NCI-H187 treated with DMSO at 0.1 percent for 48 hours (cell line): Measurements from ENCODE around the gene SNIP1.
"Not testable (repeated sequence)": the region's sequence is repeated elsewhere in the genome, so short reads cannot be mapped to it uniquely, and the experiment has no call there.

Experiments
- DNase-seq: peaks from one replicate; lab custom pipeline; 2025; lab: John Stamatoyannopoulos, UW

Gene SNIP1, protein sequence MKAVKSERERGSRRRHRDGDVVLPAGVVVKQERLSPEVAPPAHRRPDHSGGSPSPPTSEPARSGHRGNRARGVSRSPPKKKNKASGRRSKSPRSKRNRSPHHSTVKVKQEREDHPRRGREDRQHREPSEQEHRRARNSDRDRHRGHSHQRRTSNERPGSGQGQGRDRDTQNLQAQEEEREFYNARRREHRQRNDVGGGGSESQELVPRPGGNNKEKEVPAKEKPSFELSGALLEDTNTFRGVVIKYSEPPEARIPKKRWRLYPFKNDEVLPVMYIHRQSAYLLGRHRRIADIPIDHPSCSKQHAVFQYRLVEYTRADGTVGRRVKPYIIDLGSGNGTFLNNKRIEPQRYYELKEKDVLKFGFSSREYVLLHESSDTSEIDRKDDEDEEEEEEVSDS

GRCh38 chr1:37553927-37554808, at the start of gene SNIP1:
Gene SNIP1 (minus strand): TSS chr1:37554293. CDS start chr1:37554229, 64 bp downstream.
- peak; percentile 66 for DNase-seq

- peak; percentile 11 for DNase-seq
Measured at GRCh38 chr1:37602750-37603694, 48.9 kb upstream of the SNIP1 start.

GRCh38 chr1:37601441-37601840, 47.3 kb upstream of the SNIP1 start:
- no peak for DNase-seq

DNA sequence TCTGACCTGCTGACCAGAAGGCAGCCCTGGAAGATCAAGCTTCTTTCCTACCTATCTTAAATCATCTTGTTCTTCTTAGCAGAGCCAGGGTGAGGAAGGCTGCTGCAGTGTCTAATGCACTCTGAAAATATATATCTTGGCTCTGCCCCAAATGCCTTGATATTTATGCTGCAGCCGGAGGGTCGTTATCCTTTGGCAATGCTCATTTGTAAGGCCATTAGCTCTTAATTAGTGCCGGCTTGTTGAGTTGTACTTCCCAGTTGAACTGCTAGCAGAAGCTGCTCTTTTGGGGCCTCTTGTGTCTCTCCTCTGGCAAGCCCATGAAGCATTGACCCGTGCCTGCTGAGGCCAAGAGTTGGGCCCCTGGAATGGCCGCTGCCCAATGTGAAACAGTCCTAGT, 45.8 kb upstream of the SNIP1 start:
- DNase-seq: no peak

DNA sequence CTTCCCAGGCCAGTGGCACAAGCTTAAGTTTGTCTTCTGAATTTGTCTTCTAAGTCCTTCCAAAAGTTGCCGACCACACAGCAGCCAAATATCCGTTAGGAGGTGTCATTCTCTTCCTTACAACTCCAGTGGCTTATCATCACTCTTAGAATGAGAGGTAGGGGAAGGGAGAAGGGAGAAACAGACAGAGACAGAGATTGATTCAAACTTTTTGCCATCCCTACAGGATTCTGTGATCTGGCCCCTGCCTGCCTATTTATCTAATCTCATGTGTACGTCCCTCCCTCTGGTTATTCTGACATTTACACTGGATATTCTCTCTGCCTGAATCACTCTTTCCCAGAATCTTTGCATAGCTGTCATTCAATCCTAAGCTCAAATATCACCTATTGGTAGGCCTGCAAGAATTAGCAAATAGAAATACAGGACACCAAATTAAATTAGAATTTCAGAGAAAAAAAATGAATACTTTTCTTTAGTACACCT, 42.1 kb upstream of the SNIP1 start:
- DNase-seq: no peak

- peak; percentile 61 for DNase-seq
Measured at GRCh38 chr1:37595440-37596181, 41.5 kb upstream of the SNIP1 start, which contains the start of gene GNL2. Gene GNL2 (minus strand): TSS chr1:37595937. CDS start chr1:37595822, 115 bp downstream.

- no peak for DNase-seq
Measured at GRCh38 chr1:37593726-37594125, 39.6 kb upstream of the SNIP1 start.

GRCh38 chr1:37588939-37589338, 34.8 kb upstream of the SNIP1 start:
- no peak for DNase-seq

DNA sequence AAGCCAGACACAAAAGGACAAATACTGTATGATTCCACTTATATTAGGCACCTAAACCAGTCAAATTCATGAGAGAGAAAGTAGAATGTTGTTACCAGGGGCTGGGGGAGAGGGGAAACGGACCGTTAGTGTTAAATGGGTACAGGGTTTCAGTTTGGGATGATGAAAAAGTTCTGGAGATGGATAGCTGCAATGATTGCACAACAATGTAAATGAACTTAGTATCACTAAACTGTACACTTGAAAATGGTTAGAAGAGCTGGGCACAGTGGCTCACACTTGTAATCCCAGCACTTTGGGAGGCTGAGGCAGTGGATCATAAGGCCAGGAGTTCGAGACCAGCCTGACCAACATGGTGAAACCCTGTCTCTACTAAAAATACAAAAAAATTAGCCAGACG, 30.5 kb upstream of the SNIP1 start:
- DNase-seq: not testable (repeated sequence)

- no peak for DNase-seq
Measured at GRCh38 chr1:37575692-37576091, 21.6 kb upstream of the SNIP1 start.

GRCh38 chr1:37574834-37575480, 20.9 kb upstream of the SNIP1 start:
- DNase-seq: no peak

- DNase-seq: no peak
Measured at GRCh38 chr1:37570528-37571334, 16.6 kb upstream of the SNIP1 start.

- no peak for DNase-seq
Measured at GRCh38 chr1:37567023-37567422, 12.9 kb upstream of the SNIP1 start.

- no peak for DNase-seq
Measured at GRCh38 chr1:37564892-37565291, 10.8 kb upstream of the SNIP1 start.

DNA sequence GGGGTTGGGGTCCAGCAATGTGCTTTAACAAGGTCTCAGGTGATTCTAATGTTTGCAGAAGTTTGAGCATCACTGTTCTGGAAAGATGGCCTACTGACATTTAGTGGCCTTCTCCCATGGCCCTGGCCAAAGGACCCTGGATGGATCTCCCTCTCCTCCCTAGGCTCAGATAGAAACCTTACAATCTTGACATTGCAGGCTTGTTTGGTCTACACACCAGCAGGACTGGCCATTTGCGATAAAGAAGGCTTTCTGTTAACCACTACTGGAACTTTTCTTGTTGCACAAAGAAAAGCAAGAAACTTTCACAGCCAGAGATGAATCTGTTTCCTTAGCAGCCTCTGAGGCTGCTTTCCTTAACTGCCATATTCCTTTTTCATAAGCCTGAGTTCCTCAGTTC, 8.9 kb upstream of the SNIP1 start:
- no peak for DNase-seq

DNA sequence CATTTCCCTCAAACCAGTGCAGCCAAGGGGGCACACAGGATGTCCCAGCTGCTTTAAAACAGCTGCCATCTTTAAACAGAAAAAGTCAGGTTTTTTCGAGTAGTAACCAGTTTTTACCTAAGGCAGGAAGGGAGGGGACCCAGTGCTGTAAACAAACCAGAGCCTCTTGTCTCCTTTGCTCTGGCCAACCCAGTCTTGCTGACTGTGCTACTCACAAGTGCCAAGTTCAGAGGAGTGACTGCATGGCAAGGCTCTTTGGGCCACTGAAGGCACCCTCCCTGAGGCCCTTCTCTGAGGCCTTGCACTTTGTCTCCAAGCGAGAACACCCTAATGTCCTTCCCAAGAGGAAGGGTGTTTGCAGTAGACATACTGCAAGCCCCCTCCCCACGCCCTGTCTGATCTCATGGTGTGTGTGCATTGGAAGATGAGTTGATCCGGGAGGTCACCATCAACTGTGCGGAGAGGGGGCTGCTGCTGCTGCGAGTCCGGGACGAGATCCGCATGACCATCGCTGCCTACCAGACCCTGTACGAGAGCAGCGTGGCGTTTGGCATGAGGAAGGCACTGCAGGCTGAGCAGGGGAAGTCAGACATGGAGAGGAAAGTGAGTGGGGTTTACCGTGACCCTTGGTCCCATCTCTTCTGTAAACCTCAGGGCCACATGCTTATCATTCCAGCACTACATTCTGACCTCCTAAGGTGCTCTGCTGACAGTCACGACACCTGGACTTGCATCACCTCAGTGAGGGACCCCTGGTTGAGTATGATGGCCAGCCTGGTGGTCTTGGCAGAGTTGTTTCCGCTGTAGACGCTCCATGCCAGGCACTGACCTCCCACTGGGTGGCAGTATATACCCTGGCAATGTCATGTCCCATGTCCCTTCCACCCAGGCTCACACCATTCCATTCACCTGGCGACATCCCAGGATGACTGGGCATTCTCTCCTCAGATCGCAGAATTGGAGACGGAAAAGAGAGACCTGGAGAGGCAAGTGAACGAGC, 7.3 kb upstream of the SNIP1 start:
- no peak for DNase-seq

DNA sequence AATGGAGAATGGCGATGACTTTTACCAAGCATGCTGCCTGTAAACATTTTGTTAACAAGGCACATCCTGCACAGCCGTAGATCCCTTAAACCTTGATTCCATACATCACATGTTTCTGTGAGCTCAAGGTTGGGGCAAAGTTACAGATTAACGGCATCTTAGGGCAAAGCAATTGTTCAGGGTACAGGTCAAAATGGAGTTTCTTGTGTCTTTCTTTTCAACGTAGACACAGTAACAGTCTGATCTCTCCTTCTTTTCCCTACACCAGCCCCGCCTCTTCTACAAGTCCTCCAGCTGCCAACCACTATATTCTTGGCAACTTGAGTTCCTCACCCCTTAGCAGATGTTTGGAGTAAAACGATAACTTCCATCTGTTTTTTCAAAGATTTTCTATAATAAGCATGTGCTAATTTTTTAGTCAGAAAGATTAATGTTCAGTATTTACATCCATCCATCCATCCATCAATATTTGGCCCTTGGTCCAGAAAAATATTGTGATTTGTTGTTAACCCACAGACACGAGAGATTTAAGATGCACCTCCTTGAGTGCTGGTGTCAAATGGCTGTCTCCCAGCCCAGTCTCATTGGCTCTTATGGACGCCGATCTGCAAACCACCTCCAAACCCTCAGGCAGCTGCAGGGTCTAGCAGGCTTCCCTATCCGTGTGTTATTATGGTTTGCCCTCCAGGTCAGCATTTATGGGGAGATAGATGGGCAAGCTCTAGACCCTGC, 6.5 kb upstream of the SNIP1 start:
- DNase-seq: no peak
